GM18867 (cell line): ENCODE measurements around the gene NEURL4.

Source experiments
- ATAC-seq: cut with Tn5 transposase; IDR thresholded peaks from one replicate; pipeline ENCODE4 v1.9.1; 2021; ENCODE audit warnings: mild to moderate bottlenecking, moderate library complexity; ENCODE audit not compliant: unreplicated experiment

NEURL4 gene

GRCh38 chr17:7306911-7307685 lies 22.0 kb downstream of the NEURL4 start, which contains the start of gene EIF5A:
TSS of gene EIF5A (plus strand) at chr17:7307628. CDS start at chr17:7309636, 2,008 bp downstream.
- ATAC-seq: peak; percentile 69

GRCh38 chr17:7304179-7304578 lies 25.0 kb downstream of the NEURL4 start:
- ATAC-seq: no peak

GRCh38 chr17:7296189-7296861 lies 32.8 kb downstream of the NEURL4 start:
- ATAC-seq: no peak

GRCh38 chr17:7295230-7296180 lies 33.6 kb downstream of the NEURL4 start:
- no peak for ATAC-seq

GRCh38 chr17:7294614-7295153 lies 34.5 kb downstream of the NEURL4 start, which contains the start of gene YBX2:
TSS of gene YBX2 (minus strand) at chr17:7294639. CDS start at chr17:7294500, 139 bp downstream.
- no peak for ATAC-seq

GRCh38 chr17:7293816-7294613 lies 35.1 kb downstream of the NEURL4 start:
- ATAC-seq: no peak

GRCh38 chr17:7293159-7293558 lies 36.0 kb downstream of the NEURL4 start:
- no peak for ATAC-seq

- ATAC-seq: no peak
These were observed 36.4 kb downstream of the NEURL4 start for GRCh38 chr17:7292729-7293128.

- no peak for ATAC-seq
These were observed 36.9 kb downstream of the NEURL4 start for GRCh38 chr17:7292194-7292593.

- ATAC-seq: no peak
These were observed 38.5 kb downstream of the NEURL4 start for GRCh38 chr17:7290685-7291084.

- no peak for ATAC-seq
These were observed 39.0 kb downstream of the NEURL4 start for GRCh38 chr17:7290166-7290565.

GRCh38 chr17:7289256-7290032 lies 39.7 kb downstream of the NEURL4 start:
- no peak for ATAC-seq

GRCh38 chr17:7285679-7286078 lies 43.5 kb downstream of the NEURL4 start:
- ATAC-seq: no peak

GRCh38 chr17:7284911-7285310 lies 44.2 kb downstream of the NEURL4 start:
- ATAC-seq: no peak

- ATAC-seq: no peak
These were observed 45.5 kb downstream of the NEURL4 start for GRCh38 chr17:7283471-7284216.

- ATAC-seq: no peak
These were observed 46.3 kb downstream of the NEURL4 start for GRCh38 chr17:7282752-7283321.

GRCh38 chr17:7281953-7282751 lies 47.0 kb downstream of the NEURL4 start:
- no peak for ATAC-seq
